HepG2 (cell line): Measurements from ENCODE around the gene HPS3. TPM values are rescaled to one million over a fixed set of nuclear protein-coding genes. Genes with fewer than 3 reads are reported as not detected.

Experiments
- ATAC-seq: fragments of 200-7000 bp; cut with Tn5 transposase; 3 replicates; pipeline ENCODE4 v1.9.1; 2020; ENCODE audit warnings: mild to moderate bottlenecking, moderate library complexity
- BruUV-seq: library from RNA; stranded (reverse); fragments of 400-500 nt; replicated peaks from 2 replicates; lab custom pipeline; 2021; lab: Mats Ljungman, UMichigan
- CTCF ChIA-PET: fragments of 300-600 bp; formaldehyde crosslinking; extraction: SDS; loops from one replicate; lab custom pipeline; 2021; ENCODE audit warnings: low total read pairs, inconsistent platforms, low intra/inter-chr PET ratio; lab: Yijun Ruan, JAX
- POLR2A ChIA-PET: fragments of 350-600 bp; sonication (Branson Sonifier 250); formaldehyde crosslinking; loops from one replicate; lab custom pipeline; 2020; ENCODE audit warnings: antibody characterized with exemption, inconsistent platforms; lab: Yijun Ruan, JAX
- DNase-seq: peaks from one replicate; pipeline ENCODE4 v3.0.0-alpha.2; 2015; ENCODE audit warnings: low spot score
- FAIRE-seq: peaks from 3 replicates; lab custom pipeline; 2011; peaks lifted over from hg19 to GRCh38; lab: Jason Lieb, UNC
- H2AFZ ChIP-seq: one replicate; pipeline ENCODE4 v1.6.1; 2011; ENCODE audit warnings: low read length, inconsistent platforms
- H3K27ac ChIP-seq: fragments of 300-600 bp; 3 replicates; pipeline ENCODE4 v1.8.0; 2011; ENCODE audit warnings: mixed run types, mild to moderate bottlenecking, mixed read lengths, low read length, inconsistent platforms; ENCODE audit not compliant: insufficient read depth; ENCODE audit errors: extremely low read length
- H3K27me3 ChIP-seq, 2 experiments: fragments of 200-600 bp in 1 of 2; 2 replicates in 1 of 2; 3 replicates in 1 of 2; pipeline versions ENCODE4 v1.6.0 to v1.8.0; 2011; ENCODE audit warnings: low read length in 2 of 2, mild to moderate bottlenecking in 2 of 2, moderate library complexity in 2 of 2, inconsistent platforms in 1 of 2; ENCODE audit not compliant: insufficient read depth in 2 of 2, control insufficient read depth in 1 of 2
- H3K36me3 ChIP-seq, 2 experiments: fragments of 200-600 bp in 1 of 2; replicated peaks in 1 of 2; 2 replicates in 1 of 2; 3 replicates in 1 of 2; pipeline versions ENCODE4 v1.5.1 to v1.8.0; 2011; ENCODE audit warnings: low read length in 2 of 2, inconsistent platforms in 1 of 2; ENCODE audit not compliant: insufficient read depth in 2 of 2, control insufficient read depth in 1 of 2
- H3K4me1 ChIP-seq: 2 replicates; pipeline ENCODE4 v1.5.1; 2012; ENCODE audit warnings: low read length, inconsistent platforms; ENCODE audit not compliant: insufficient read depth
- H3K4me2 ChIP-seq: 2 replicates; pipeline ENCODE4 v1.6.0; 2011; ENCODE audit warnings: low read depth, low read length, inconsistent platforms
- H3K4me3 ChIP-seq, 3 experiments: fragments of 200-600 bp in 1 of 3; sonication (generic), shearing (Covaris generic) in 1 of 3; replicated peaks in 1 of 3; 2 replicates each; pipeline ENCODE4 v1.5.1; 2011 to 2016; ENCODE audit warnings: low read length in 3 of 3, inconsistent platforms in 2 of 3, low read depth in 2 of 3, mild to moderate bottlenecking in 2 of 3, control low read depth in 1 of 3, mixed read lengths in 1 of 3; ENCODE audit not compliant: insufficient read depth in 1 of 3
- H3K79me2 ChIP-seq: one replicate; pipeline ENCODE4 v1.6.1; 2011; ENCODE audit warnings: low read length, inconsistent platforms; ENCODE audit not compliant: insufficient read depth
- H3K9ac ChIP-seq: 2 replicates; pipeline ENCODE4 v1.6.0; 2011; ENCODE audit warnings: mild to moderate bottlenecking, low read depth, low read length, inconsistent platforms; ENCODE audit not compliant: insufficient read depth
- H3K9me3 ChIP-seq: 2 replicates; pipeline ENCODE4 v1.5.1; 2012; ENCODE audit warnings: mild to moderate bottlenecking, low read length
- H4K20me1 ChIP-seq: 2 replicates; pipeline ENCODE4 v1.6.0; 2011; ENCODE audit warnings: inconsistent platforms, mild to moderate bottlenecking, low read length, moderate library complexity; ENCODE audit not compliant: insufficient read depth
- CHD2 ChIP-seq: IDR thresholded peaks from 2 replicates; pipeline ENCODE4 v1.6.1; 2011; ENCODE audit warnings: low read depth, low read length, improper control_type of control experiment
- ISL2 ChIP-seq: sonication (generic); formaldehyde crosslinking; IDR thresholded peaks from 2 replicates; pipeline ENCODE4 v1.5.0; 2020; ENCODE audit warnings: missing genetic modification reagents
- JUND ChIP-seq: sonication (generic); formaldehyde crosslinking; IDR thresholded peaks from 2 replicates; pipeline ENCODE4 v1.8.0; 2022; ENCODE audit warnings: mild to moderate bottlenecking, missing genetic modification reagents
- RBM39 ChIP-seq: fragments of 200-400 bp; formaldehyde crosslinking; IDR thresholded peaks from one replicate; pipeline ENCODE4 v1.6.1; 2018; ENCODE audit warnings: antibody characterized with exemption, mild to moderate bottlenecking, low read depth, low read length; ENCODE audit not compliant: poor library complexity, severe bottlenecking
- RORA ChIP-seq: sonication (generic); formaldehyde crosslinking; IDR thresholded peaks from 2 replicates; pipeline ENCODE4 v1.5.0; 2020; ENCODE audit warnings: mild to moderate bottlenecking, missing genetic modification reagents, moderate library complexity
- SIX1 ChIP-seq: sonication (generic); formaldehyde crosslinking; IDR thresholded peaks from 2 replicates; pipeline ENCODE4 v1.4.0; 2020; ENCODE audit warnings: missing genetic modification reagents, borderline replicate concordance
- SP4 ChIP-seq: sonication (generic); formaldehyde crosslinking; IDR thresholded peaks from 2 replicates; pipeline ENCODE4 v1.8.1; 2023; ENCODE audit warnings: mild to moderate bottlenecking, missing genetic modification reagents
- TCF7L2 ChIP-seq: IDR thresholded peaks from 2 replicates; pipeline ENCODE4 v1.6.1; 2011; ENCODE audit warnings: mild to moderate bottlenecking, low read depth, low read length, moderate library complexity
- ZC3H13 ChIP-seq: sonication (generic); formaldehyde crosslinking; IDR thresholded peaks from 2 replicates; pipeline ENCODE4 v1.8.1; 2023; ENCODE audit warnings: mild to moderate bottlenecking, missing genetic modification reagents, moderate library complexity
- ZMAT3 ChIP-seq: sonication (generic); formaldehyde crosslinking; conservative IDR thresholded peaks from 2 replicates; pipeline ENCODE4 v1.7.0; 2021; ENCODE audit warnings: missing genetic modification reagents
- ZNF614 ChIP-seq: IDR thresholded peaks from 2 replicates; pipeline ENCODE4 v1.6.1; 2018; ENCODE audit warnings: missing biosample characterization, missing genetic modification reagents, inconsistent platforms, borderline replicate concordance
- WGBS: methylation state at CpG from one replicate; pipeline ENCODE4 v1.1.6; 2017; ENCODE audit warnings: low lambda C conversion rate; 5-methylcytosine and 5-hydroxymethylcytosine counted together
- in situ Hi-C: cut with HindIII; loops from 2 replicates; pipeline ENCODE4 v1.10.0; 2017; ENCODE audit warnings: low pct_unique_long_range_greater_than_20kb; ENCODE audit not compliant: extremely low pct_ligation_motif_present
- intact Hi-C: fragments of 100-400 bp; cut with micrococcal nuclease; formaldehyde crosslinking; loops from one replicate; pipeline ENCODE4 v1.10.0; 2022; ENCODE audit not compliant: unreplicated experiment
- polyA plus RNA-seq, 8 experiments: library from polyadenylated mRNA; depleted of rRNA in 3 of 8; stranded (reverse) in 7 of 8; unstranded in 1 of 8; fragments of >200 nt; fragmentation: Illumina TruSeq in 4 of 8; extraction: Trizol in 4 of 8; gene quantifications; 2 replicates each; pipeline versions ENCODE4 v1.2.1 to v1.2.3, GENCODE V29; 2011 to 2016; ENCODE audit warnings: low read depth in 4 of 8, missing spikeins in 1 of 8, mixed read lengths in 1 of 8; ENCODE audit not compliant: insufficient read depth in 1 of 8
- total RNA-seq, 5 experiments: library from RNA; depleted of rRNA; stranded (reverse); fragments of >200 nt; fragmentation: Illumina TruSeq; extraction: Trizol; gene quantifications; 2 replicates each; pipeline ENCODE4 v1.2.3, GENCODE V29; 2016; ENCODE audit warnings: low read depth in 1 of 5
- TF ChIP-seq, protein P1 (sequence below): sonication (generic); formaldehyde crosslinking; IDR thresholded peaks from 2 replicates; pipeline ENCODE4 v1.8.1; 2023; ENCODE audit warnings: mild to moderate bottlenecking, inconsistent platforms, moderate library complexity, missing genetic modification reagents, borderline replicate concordance
- TF ChIP-seq, protein P2 (sequence below): sonication (generic); formaldehyde crosslinking; IDR thresholded peaks from 2 replicates; pipeline ENCODE4 v1.4.0; 2020; ENCODE audit warnings: missing genetic modification reagents, mild to moderate bottlenecking, borderline replicate concordance

Gene HPS3
- total and polyA plus RNA-seq, 2 of the 13 experiments (the other 11 are each of a cell fraction or from before 2014, with no cell fraction given): 9.5 to 18.9 TPM

DNA sequence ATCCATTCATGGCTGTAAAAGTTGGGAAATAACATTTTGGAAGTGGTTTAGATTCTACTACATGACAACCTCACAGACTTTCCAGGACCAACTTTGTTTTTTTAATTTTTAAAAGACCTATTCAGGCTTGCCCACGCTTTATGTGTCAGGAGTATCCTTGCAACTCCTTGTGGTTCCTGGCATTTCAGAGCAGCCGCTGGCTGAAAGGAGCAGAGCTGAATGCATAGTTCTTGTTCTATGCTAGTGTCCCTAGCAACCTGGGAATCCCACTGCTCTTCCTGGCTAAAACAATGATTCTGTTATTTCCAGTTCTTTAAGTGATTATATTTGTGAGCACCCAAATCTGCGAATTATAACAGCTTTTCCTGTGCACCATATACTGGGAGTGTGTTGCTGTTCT is 57.3 kb downstream of the HPS3 start:
- peaks cover 9 to 56% of the 10 kb centered on the region in 2 experiments for H3K36me3 ChIP-seq
- no peak overlapping the region for H3K4me2 ChIP-seq
- no peaks in the 10 kb centered on the region for H3K27me3 ChIP-seq
- TF ChIP-seq TCF7L2 (no peak), ZMAT3 (no peak), CHD2 (no peak), JUND (CRISPR knock-in tag) (no peak), RBM39 (no peak), ISL2 (CRISPR knock-in tag) (no peak), ZNF614 (CRISPR knock-in tag) (no peak), SP4 (CRISPR knock-in tag) (no peak), RORA (CRISPR knock-in tag) (no peak), SIX1 (CRISPR knock-in tag) (no peak), ZC3H13 (no peak)
- TF ChIP-seq, protein P1, sequence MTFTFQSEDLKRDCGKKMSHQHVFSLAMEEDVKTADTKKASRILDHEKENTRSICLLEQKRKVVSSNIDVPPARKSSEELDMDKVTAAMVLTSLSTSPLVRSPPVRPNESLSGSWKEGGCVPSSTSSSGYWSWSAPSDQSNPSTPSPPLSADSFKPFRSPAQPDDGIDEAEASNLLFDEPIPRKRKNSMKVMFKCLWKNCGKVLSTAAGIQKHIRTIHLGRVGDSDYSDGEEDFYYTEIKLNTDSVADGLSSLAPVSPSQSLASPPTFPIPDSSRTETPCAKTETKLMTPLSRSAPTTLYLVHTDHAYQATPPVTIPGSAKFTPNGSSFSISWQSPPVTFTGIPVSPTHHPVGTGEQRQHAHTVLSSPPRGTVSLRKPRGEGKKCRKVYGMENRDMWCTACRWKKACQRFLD (CRISPR knock-in tag): no peak
- TF ChIP-seq, protein P2, sequence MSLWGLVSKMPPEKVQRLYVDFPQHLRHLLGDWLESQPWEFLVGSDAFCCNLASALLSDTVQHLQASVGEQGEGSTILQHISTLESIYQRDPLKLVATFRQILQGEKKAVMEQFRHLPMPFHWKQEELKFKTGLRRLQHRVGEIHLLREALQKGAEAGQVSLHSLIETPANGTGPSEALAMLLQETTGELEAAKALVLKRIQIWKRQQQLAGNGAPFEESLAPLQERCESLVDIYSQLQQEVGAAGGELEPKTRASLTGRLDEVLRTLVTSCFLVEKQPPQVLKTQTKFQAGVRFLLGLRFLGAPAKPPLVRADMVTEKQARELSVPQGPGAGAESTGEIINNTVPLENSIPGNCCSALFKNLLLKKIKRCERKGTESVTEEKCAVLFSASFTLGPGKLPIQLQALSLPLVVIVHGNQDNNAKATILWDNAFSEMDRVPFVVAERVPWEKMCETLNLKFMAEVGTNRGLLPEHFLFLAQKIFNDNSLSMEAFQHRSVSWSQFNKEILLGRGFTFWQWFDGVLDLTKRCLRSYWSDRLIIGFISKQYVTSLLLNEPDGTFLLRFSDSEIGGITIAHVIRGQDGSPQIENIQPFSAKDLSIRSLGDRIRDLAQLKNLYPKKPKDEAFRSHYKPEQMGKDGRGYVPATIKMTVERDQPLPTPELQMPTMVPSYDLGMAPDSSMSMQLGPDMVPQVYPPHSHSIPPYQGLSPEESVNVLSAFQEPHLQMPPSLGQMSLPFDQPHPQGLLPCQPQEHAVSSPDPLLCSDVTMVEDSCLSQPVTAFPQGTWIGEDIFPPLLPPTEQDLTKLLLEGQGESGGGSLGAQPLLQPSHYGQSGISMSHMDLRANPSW (CRISPR knock-in tag): no peak
- ATAC-seq (no peak), DNase-seq (no peak), FAIRE-seq (no peak)
- CTCF ChIA-PET: no interaction called here
- 93% methylated on average over 3 of the region's 3 CpGs for WGBS
- POLR2A ChIA-PET: no interaction called here
- no peaks in the 10 kb centered on the region for H4K20me1 ChIP-seq
- no peak overlapping the region for H3K4me3 ChIP-seq
- H3K9me3 ChIP-seq: no peaks in the 10 kb centered on the region
- no peak overlapping the region for H3K9ac ChIP-seq
- intact Hi-C loops: no loop called here
- no peak overlapping the region for H3K27ac ChIP-seq
- no peak overlapping the region for H2AFZ ChIP-seq
- no peaks in the 10 kb centered on the region for H3K4me1 ChIP-seq
- no peaks in the 10 kb centered on the region for H3K79me2 ChIP-seq
- in situ Hi-C loops: no loop called here
- no TSS peak for BruUV-seq
